Kidney capillary endothelial cell (primary cell): Measurements from ENCODE around the gene TRABD.

Source experiments
- DNase-seq: peaks from one replicate; pipeline ENCODE4 v3.0.0-alpha.2; 2018; ENCODE audit warnings: low spot score

Gene TRABD

DNA sequence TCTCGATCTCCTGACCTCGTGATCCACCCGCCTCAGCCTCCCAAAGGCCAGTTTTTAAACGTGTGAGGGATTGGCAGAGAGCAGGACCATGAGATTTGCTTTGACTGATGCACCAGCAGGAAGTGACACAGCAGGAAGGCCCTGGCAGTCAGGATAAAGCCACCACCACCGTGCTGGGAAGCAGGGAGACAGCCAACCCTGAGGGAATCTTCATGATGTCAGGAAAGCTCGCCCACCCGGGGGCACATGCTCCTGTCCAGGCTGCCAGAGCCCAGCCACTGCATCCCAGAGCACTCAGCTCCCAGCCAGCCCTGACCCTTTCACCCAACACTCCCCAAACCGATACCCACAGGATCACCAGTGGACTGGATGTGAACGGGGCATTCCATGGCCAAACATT, 53.0 kb downstream of the TRABD start:
- no peak for DNase-seq

DNA sequence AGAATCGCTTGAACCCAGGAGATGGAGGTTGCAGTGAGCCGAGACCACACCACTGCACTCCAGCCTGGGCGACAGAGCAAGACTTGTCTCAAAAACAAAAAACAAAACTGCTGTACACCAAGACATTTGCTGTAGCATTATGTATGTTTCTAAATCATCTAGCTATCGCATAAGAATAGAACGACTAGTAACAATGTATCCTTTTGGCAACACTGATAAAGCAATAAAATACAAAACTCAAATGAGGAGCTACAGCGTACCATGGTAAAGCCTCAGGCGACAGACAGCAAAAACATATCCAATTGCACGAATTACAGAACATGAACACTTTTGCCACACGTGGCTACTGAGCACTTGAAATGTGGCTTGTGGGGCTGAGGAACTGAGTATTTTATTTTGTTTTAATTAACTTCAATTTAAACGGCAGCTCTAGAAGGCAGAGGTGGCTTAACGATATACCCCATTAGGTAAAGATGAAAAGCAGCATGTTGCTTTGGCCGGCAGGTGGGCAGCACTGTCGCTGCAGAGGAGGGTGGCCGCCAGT, 56.8 kb downstream of the TRABD start:
- DNase-seq: no peak

DNA sequence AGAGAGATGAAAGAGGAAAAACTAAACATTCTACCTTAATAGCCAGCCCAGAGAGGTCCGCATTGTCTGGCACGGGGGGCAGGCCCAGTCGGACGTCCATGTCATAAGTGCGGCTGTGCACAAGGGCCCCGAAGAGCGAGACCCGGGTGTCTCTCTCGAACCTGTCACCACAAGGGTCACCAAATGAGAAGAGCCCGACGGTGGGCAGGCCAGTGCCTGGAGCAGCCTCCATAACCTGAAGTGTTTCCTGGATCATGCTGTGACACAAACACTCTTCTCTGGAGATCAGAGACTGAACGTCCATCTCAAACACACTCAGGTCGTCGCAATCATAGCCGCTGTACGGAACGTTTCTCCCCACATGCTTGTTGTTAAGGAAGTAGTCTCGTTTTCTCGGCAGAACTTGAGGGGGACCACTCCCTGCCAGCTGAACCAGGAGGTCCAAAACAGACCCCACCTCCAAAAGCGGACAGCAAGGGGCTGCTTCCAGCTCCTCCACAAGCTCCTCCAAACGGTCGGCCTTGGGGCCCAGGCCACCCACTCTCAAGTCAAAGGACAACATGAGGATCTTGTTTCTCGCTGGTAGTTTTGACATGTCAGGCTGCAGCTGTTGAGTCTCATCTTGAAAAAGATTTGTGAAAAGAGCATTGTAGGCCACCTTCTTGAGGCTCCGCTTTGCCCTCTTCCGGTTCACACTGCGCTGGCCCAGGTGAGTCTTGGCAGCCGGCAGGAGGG, 58.1 kb downstream of the TRABD start:
- DNase-seq: no peak

DNA sequence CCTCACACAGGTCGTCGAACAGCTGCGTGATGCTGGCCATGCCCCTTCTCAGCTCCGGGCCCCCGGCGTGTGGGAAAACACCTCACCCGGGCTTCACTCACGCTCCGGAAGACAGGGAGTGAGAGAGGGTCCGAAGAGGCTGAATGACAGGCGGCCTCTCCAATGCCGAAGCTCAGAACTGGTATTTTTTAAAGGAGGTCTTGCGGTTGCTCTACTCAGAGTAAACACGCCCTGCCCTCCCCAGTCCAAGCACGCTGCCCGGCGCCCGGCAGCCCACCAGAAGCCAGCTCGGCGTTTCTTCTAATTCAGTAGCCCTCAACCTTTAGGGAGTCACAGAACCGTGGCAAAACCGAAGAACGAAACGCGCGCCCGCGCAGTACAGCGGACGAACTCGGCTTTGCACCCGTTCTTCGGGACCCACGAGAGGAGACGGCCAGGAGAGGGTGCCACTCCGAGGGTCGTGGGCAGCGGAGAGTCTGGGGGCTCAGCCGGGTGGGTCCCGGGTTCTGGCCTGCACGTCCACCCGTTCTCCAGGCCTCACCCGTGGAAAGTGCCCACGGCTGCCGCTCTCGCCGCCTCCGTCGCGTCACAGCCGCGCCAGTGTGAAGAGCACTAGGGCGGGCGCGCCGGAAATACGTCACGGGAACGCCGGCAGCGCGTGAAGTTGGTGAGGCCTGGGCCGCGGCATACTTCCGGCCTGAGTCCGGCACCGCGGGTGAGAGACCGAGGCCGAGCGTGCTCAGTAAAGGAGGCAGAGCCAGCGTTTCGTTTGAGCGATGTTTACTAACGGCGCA, 58.9 kb downstream of the TRABD start, which contains the start of gene TUBGCP6:
TUBGCP6 (minus strand) TSS at position 604 of the 794 bp plus-strand sequence; CDS start at position 40, 564 bp downstream.
- peak; percentile 86 for DNase-seq

DNA sequence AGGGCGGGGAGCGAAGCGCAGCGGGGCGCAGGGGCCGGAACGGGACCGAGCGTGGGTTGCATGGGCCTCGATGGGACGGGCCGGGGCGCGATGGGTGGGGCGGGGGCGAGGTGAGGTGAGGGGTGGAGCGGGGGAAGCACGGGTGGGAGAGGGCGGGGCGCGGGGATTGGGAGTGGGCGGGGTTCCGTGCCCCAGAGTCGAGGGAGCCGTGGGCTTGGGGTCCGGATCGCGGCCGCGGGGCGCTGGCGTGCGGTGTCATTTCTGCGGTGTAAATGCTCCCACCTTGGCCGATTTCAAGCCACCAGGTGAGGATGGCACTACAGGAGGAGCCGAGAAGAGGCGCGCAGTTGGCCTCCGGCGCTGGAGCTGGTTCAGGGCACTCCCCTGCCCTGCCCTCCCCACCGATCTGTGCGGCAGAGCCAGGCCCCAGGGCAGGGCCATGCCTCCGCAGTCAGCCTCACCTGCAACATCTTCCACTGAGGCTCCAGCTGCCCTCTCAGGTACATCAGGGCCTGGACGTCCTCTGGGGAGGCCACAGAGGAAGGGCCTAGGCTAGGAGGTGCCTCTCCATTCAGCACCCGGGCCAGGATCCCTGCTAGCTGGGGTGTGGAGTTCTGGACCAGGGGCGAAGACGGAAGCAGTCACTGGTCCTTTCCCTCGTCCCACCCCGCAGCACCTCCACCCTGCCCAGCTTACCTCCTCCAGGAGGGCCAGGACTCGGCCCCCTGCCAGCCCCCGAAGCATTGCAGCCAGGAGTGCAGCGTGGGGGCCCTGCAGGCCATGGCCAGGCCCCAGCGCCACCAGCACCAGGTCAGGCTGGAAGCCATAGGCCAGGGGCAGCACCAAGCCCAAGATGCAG, 59.7 kb downstream of the TRABD start:
- no peak for DNase-seq

DNA sequence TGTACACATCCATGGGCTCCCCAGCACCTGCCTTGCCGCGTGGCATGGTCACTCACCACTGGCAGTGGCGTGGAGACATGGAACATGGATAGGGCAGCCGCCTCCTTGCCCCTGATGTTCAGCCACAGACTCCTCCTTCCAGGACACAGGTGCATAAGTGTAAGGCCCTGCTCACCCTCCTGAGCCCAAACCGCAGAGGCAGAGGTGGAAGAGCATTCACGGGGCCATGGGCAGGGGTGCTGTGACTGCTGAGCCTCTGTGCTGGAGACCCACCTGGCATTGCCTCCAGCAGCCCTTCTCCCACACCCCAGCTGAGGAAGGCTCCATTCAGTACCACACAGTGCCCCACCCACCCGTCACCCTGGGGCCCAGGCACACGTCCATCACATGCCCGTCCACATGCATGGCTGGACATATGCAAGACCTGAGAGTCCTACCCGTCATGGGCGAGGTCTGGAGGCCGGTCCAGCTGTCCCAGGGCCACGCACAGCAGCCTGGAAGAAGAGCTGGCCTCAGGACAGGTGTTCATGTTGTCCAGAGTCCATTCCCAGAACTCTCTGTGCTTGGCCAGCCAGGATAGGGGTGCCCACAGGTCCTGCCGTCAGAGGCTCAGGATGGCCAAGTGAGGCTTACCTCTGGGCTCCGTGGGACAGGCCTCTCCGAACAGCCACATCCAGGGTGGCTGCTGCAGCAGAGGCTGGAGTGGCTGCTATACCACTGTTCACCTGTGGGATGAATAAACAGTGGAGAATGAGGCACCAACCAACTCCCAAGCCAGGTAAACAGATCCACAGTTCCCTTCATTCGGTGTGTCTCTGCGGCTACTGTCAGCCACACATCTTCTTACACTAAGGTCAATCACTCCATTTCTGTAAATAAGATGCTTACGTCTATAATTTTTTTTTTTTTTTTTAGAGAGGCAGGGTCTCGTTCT, 60.8 kb downstream of the TRABD start:
- DNase-seq: no peak

- DNase-seq: no peak
Observed at GRCh38 chr22:50247748-50248147, 62.0 kb downstream of the TRABD start.

- no peak for DNase-seq
Observed at GRCh38 chr22:50248196-50249081, 62.7 kb downstream of the TRABD start.
